Measurements from ENCODE around the gene RALGPS2.

RALGPS2 gene

DNA sequence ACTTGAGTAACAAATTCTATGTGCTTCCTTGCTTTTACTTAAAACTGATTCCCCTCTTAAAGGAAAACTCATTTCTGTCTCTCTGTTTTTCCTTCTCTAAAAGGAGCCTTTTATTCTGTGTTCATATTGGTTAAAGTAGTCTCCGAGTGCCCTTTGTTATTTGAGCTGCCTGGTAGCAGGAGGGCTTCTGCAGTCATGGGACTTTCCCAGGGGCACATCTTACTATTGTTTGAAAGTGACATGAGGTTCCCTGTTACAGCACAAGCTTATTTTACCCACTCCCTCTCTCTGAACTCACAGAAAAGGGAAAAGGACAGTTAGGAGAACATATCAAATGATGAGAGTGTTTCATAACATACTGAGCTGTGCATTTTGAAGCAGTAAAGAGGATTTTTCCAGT lies 203.9 kb downstream of the RALGPS2 start:
- DNase-seq: no peak

DNA sequence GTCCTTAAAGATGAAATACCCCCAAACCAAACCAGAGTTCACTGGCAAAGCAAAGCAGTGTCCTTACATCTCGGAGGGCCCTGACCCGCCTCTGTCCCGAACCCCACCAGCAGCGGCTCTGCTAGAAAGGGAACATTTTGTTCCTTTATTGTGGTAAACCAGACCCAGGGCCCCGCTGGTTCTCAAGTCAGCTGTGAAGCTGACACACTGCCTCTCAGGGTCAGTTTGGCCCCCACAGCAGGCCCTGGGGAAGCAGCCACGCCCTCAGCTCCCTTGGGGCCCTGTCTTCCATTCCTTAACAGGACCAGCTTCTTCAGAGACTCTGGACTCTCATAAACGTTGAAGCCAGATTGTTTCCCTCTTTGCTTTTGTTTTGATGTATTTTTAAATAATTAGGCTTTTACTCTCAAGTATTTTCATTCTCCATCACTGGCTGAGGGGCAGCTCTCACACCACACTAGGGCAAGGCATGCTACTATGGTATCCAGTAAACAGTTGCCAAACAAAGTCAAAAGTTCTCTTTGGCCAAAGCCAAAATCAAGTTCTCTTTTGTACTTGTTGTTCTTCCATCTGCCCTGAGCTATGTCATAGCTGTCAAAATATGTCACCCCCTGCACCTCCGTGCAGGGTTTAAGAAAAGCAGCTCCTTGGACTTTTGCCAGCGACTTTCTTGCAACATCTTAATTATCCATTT lies 207.0 kb downstream of the RALGPS2 start:
- peak; percentile 76 for DNase-seq

DNA sequence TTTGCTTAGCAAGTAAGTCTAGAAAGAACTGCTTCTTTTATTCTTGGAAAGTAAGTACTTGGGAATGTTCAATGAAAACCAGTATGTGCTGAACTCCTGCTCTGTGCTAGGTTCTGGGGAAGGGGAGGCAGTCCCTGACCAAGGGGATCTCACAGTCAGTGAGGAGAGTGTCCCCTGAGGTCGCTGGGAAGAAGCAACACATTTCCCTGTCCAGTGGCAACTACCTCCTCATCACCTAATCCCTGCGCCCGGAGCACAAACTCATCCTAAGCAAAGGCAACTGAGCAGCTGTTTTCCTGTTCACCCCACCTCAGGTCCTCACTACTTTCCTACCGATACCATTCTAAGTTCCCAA lies 207.5 kb downstream of the RALGPS2 start:
- DNase-seq: no peak

DNA sequence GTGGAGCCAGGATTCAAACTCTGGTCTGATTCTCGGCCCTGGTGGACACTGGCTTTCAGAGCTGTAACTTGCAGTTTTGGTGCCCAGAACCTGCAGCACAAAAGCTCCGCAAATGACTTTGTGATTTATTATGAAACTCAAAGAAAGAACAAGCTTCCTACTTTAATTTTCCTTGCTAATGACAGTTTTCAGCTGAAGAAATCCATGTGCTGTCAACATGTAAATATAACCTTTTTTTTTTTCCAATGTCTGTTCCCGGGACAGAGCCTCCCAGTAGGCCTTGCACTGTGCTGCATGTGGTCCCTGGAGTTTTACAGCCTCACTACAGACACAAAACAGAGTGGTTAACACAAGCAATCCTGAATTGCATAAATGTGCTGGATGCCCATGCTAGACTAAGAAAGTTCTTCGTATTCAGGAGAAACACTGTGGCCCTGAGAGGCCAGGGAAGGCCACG lies 208.1 kb downstream of the RALGPS2 start:
- no peak for DNase-seq

DNA sequence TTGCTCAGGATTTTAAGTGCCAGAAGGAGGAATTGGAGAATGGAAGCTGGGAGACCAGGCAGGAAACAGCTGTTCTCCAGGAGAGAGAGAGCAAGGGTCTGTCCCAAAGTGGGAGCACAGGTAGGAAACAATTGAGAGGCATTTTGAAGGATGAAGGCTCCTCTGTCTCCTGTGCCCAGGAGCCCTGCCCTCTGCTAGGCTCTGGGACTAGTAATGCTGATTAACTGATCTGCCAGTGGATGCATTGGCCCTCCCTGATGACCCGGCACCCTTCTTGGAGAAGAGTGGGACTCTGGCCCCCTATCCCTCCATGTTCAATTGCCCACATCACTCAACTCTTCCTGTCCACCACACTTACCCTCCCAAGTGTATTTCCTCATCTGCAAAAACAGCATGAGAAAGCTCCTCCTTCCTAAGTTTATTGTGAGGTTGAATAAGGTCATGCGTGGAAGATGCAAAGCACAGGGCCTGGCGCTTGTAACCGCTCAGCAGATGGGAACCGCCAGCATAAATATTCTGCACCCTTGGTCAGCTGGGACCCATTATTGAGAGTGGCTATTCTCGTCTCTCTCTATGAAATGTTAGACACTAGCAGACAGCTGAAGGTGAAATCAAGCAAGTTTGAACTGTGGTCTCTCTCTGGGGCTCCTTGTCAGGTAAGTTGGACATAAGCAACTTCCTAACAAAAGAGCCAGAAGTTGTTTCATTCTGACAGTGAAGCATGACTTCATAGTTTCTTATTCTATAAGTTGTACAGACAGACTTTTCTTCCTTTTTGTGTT lies 208.9 kb downstream of the RALGPS2 start:
- peak; percentile 83 for DNase-seq

DNA sequence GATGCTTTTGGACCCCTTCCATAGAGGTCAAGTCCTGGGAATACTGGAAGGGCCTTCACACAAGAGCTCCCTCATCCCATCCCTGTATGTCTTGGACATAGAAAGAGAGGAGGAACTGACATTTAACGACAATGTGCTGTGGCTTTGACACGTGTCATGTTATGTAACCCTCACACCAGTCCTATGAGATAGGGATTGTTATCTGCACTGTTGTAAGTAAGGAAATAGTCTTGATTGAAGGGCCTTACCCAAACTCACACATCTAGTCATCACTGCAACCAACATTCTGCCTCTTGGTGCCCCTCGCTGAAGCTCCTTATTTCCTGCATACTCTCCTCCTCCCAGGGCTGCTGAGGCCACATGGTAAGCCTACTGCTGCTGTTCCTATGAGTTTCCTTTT lies 209.5 kb downstream of the RALGPS2 start:
- peak; percentile 98 for DNase-seq

DNA sequence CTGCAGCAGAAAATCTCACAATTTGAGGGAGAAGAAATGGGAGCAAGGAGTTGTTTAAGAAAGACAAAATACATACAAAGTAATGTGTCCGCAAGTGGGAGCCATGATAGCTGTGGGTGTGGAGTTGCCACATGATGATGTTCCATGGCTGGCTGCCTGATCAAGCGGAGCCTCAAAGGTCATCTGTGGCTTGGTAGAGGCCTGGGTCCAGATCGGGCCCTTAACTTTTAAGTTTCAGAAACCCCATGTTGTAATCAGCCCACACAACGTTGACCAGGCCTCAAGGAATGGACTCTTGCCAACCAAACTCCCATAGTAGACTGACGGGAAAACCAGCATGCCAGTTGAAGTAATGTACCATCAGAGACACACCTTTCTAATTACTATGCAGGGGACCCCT lies 210.6 kb downstream of the RALGPS2 start:
- DNase-seq: no peak

DNA sequence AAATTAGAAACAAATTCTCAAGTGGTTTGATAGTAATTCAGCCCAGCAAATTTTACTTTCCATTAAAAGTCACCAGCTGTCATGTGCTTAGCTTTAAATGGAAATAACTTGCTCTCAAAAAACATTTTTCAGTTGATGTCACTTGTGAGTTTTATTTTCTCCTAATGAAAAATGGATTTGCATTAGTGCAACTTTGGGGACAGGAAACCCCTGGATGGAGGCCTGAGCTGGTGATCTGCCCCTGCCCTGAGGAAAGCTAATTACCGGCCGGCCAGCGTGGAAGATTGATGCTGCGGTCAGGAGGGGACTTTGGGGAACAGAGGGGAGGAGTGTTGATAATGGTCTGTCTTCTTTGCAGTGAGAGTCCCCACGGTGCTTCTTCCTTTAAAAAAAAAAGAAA lies 212.7 kb downstream of the RALGPS2 start:
- no peak for DNase-seq

DNA sequence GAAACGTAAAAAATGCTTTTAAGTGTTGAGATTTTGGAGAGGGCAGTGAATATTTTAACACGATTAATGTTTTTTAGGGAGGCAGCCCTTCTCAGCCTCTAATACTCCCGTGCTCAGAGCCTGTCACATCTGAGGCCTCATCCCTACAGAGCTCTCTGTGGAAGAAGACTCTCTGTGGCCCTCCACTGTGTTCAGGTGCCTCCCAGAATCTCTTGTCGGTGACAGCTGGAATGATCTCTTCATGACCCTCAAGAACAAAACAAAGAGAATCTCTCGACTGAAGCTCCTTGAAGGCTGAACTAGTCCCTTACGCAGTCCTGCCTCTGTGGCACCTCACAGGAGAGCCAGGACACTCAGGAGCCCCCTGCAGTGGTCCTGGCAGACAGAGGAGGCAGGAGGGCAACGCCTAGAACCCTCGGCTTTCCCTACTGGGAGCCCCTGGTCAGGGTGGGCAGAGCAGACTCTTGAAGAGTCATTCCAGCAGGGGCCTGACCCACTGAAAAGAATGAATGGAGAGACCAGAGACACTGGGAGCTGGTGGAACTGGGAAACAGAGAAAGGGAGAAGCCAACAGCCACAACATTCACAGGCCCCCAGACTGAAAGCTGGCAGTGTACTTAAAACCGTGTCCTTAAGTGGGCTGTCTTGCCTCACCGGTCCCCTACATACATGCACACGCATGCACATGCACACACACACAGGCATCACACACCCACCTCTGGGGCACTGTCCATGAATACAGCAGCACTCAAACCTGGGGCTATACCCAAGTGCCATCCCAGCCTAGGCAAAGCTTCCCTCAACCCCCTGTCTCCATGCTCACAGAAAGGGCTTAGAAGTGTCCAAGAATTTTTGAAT lies 213.3 kb downstream of the RALGPS2 start:
- DNase-seq: no peak

DNA sequence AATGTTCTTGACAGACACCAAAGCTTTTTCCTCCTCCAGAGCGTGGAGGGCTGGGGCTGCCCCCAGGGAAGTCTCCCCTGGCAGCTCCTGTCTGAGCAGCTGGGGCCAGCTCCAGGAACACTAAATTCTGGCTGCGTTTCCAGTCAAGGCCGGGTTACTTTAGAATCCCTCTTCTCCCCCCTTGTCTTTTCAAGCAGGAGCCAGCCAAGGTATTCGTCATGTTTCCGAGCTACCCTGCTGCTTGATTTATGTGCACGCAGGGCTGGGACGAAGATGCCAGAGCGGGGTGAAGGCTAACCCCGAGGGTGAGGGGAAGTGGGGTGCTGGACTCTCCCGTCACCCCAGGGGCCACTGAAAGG lies 213.9 kb downstream of the RALGPS2 start:
- no peak for DNase-seq

DNA sequence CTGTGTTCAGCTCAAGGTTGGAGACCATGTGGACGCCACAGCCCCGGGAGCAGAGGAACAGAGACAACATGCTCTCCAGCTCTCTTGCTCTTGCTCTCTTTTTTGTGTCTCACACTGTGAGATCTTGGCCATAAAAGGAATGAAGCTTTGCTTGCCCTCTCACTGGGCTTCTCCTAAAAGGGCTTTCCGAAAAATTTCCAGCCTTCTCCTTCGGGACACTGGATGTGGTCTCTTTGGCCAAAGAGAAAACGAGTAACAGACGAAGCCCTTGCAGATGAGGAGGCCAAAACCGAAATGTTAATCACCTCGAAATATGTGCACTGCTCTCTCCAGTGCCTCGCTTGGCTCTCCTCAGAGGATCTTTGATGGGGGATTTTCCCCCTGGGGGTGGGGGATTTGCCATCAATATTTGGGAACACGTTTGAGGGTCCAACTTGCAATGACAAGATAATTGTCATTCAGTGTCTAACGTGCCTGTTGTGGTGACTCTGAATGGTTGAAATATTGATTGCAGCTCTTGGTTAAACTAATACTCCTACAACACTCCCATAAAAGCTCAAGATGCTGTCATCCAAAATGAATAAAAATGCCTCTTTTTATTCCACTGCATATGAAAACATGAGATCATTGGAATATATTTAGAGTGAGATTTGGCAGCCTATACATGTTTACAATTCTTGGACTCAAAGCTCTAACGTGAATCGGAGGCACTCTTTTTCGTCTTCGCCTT lies 214.5 kb downstream of the RALGPS2 start:
- no peak for DNase-seq

DNA sequence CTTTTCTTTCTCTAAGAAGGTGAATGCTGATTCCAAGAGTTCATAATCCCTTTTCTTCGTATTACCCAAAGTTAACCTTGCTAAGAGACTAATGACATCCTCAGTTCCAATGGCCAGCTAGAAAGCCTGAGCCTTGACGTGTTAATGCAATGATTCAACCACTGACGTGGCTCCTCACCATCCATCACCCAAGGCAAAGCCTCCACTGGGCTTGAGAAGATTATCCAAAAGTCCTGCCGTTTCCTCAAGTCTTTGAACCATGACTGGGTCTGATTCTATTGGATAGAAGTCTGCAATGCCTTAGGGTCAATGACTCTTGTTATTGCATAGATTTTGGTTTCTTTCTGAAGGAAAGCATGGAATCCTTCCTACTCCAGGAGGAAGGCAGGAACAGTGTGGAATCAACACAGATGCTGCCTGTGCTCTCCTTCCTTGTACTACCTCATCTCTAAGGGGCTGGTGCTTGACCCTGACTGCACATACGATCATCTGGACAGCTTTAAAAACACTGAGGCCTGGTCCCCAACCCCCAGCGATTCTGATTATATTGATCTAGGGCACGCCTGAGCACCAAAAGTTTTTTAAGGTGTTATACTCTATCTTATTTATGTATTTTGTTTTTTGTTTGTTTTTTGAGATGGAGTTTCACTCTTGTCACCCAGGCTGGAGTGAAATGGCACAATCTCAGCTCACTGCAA lies 215.2 kb downstream of the RALGPS2 start:
- no peak for DNase-seq

DNA sequence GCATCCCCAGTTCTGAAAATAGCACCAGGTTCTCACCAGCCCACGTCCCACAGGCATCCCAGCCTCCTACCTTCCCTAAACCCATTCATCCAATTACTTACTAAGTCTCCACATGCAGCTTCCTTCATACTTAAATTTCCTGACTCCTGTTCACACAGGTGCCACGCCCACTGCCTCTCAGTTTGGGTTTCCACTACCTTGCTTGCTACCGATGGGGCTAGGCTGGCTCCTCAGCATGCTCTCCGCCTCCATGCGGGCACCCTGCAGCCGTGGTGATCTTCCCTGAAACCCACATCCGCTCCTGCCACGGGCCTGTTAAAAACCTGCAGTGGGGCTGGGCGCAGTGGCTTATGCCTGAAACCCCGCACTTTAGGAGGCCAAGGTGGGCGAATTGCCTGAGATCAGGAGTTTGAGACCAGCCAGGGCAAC lies 216.2 kb downstream of the RALGPS2 start:
- DNase-seq: no peak

DNA sequence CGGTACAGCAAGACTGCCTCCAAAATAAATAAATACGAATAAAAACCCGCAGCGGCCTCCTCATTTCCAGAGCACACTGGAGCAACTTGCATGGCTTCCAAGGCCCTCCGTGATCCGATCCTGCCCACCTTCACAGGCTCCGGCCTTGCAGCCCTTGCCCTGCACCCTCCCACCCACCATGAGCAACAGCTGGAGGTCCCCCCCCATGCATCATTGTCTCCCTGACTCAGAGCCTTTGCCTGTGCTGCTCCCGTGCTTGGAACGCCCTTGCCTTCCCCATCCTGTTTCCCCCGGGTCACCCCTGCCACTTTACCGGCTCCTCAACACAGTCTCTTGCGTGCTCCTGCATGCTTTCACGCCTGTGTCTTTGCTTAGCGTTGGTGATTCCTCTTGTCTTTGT lies 216.8 kb downstream of the RALGPS2 start:
- no peak for DNase-seq

DNA sequence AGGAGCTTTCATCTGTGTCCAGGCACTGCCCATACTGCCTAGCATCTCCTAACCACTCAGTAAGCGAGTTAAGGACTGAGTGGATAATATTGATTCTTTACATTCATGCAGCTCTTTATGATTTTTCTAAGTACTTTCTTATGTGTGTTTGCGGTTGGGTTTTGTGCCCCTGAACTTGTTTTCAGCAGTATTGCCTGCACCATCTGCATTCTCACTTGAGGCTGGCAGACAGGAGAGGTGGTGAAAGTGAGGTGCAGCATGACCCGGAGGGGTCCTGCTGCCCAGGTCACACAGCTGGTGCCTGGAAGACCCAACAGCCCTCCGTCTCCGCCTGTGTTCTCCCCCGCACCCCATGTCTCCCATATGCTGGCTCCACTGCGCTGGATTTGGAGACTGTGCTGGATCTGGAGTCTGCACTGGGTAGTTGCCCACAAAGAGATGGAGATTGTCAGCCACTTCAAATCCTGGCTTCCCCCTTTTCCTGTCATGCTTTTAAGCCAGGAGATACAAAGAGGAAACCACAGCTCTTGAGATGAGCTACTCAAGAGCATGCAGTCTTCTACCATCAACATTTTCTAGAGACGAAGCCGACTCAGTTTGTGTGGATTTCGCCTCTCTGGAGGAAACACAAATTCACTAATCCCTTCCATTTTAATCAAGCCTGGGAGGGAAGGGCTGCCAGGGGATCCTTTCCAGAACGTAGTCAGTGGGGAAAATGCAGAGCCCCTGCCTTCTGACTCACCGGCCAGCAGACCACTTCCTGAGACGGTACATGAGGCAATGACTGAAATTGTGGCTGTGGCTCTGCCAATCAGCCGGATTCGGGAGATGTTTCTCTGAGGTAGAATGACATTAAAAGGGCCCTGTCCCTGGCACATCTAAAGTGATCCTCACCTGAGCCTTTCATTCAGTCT lies 217.5 kb downstream of the RALGPS2 start:
- DNase-seq: peak; percentile 88

DNA sequence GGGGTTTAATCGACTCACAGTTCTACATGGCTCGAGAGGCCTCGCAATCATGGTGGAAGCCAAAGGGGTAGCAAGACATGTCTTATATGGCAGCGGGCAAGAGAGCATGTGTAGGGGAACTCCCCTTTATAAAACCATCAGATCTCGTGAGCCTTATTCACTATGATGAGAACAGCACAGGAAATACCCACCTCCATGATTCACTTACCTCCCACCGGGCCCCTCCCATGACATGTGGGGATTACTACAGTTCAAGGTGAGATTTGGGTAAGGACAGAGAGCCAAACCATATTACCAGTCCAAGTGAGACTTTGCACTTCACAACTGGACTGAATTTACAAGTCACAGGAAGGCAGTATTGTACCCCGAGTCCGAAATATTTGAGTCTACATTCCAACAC lies 219.7 kb downstream of the RALGPS2 start:
- DNase-seq: no peak

DNA sequence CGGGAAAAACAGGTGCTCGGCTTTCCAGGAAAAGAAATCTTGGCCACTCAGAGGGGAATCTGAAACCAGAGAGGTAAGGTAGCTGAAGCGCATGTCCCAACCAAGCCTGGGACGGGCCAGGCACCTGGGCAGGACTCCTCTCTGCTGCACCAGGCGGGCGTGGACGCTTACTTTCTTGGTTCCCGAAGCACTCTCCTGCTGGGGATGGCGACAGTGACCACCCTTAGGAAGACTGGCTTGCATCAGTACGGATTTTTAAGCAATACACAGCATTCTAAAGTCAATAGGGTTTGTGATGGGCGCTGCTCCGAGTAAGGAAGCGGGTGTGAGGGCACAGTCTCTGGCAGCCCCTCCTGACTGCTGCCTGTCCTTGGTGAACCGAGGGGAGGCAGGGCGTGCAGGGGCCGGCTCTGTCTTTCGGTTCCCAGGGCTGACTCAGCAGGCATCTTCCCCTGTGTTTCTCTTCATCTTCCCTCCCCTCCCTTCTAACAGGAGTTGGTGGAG lies 220.8 kb downstream of the RALGPS2 start:
- no peak for DNase-seq

DNA sequence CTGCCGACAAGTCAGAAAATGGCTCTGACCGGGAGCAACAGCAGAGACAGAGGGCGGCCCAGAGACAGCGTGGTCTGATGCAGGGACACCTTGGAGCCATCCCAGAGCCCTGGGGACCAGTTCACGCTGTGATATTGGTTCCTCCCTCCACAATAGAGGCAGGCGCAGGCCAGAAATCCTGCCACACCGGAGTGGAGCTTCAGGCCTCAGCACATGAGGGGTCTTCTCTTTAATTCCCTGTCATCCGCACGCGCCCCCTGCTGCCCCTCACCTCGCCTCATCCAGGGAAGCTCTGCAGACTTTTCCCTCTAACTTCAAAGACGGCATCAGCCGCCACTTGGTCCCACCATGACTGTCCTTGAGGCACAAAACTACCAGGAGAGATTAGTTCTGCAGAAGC lies 221.4 kb downstream of the RALGPS2 start:
- no peak for DNase-seq

DNA sequence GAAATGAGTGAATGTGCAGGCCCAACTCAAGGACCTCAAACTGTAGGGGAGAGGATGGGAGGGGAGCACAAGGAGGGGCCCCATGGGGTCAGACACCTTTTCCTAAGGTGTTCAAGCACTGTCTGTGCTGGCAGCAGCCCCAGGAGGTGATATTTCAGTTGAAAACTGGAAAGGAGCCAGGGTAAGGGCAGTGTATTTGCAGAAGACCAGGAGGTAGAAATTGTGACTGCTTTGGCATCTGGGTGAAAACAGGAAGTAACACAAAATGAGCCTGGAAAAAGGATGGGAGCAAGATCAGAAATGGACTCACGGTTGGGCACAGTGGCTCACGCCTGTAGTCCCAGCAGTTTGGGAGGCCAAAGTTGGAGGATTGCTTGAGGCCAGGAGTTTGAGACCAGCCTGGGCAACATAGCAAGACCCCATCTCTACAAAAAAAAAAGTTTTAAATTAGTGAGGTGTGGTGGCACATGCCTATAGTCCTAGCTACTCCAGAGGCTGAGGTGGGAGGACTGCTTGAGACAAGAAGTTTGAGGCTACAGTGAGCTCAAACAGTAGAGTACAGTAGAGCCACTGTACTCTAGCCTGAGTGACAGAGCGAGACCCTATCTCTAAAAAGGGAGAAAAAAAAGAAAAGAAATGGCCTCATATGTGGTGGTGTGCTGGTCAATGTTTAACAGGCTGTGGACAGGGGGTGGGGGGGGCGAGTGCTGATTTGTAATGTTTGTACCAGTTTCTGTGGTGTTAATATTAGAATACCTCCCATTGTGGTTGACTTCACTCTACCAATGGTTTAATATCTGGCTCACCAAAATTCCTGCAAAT lies 222.0 kb downstream of the RALGPS2 start:
- peak; percentile 42 for DNase-seq

DNA sequence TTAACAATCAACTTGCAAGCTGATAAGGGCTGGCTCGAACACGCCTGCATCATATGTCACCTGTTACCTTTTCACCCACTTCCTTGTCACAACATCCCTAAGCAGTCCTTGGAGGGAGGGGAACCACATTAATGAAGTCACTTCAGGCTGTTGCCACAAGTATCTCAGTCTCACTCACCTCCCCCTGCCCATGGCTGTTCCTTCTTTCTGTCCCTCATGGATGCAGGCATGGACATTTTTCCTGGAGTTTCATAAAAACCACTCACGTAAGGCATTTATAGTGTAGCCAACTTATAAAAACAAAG lies 222.6 kb downstream of the RALGPS2 start:
- DNase-seq: no peak

All from MV-4-11 (cell line).